Panc1 (cell line): ENCODE measurements around the gene LMTK2. TPM values are rescaled to one million over a fixed set of nuclear protein-coding genes. Genes with fewer than 3 reads are reported as not detected.

Experiments
- ATAC-seq: fragments of 200-7000 bp; cut with Tn5 transposase; 2 replicates; pipeline ENCODE4 v1.9.1; 2020; ENCODE audit warnings: mild to moderate bottlenecking, moderate library complexity
- BruUV-seq: library from RNA; stranded (reverse); fragments of 400-500 nt; replicated peaks from 2 replicates; lab custom pipeline; 2021; lab: Mats Ljungman, UMichigan
- CTCF ChIA-PET: fragments of 300-600 bp; sonication (Branson Sonifier 250); formaldehyde crosslinking; loops from one replicate; lab custom pipeline; 2022; ENCODE audit warnings: antibody characterized with exemption; lab: Charles Lee
- POLR2A ChIA-PET: fragments of 300-600 bp; sonication (Branson Sonifier 250); formaldehyde crosslinking; loops from one replicate; lab custom pipeline; 2022; ENCODE audit warnings: antibody characterized with exemption; lab: Charles Lee
- DNase-seq: peaks from one replicate; pipeline ENCODE4 v3.0.0-alpha.2; 2010; ENCODE audit warnings: low read depth, low spot score
- H3K27ac ChIP-seq: 2 replicates; pipeline ENCODE4 v1.5.1; 2011; ENCODE audit warnings: mild to moderate bottlenecking, low read length, inconsistent platforms
- H3K27me3 ChIP-seq: fragments of 200-500 bp; sonication (Bioruptor generic); 2 replicates; pipeline ENCODE4 v1.6.0; 2014; ENCODE audit warnings: low read length, inconsistent platforms; ENCODE audit not compliant: control insufficient read depth, insufficient read depth
- H3K36me3 ChIP-seq: fragments of 200-500 bp; sonication (Bioruptor generic); 2 replicates; pipeline ENCODE4 v1.5.1; 2014; ENCODE audit warnings: inconsistent platforms, mild to moderate bottlenecking, low read length, moderate library complexity; ENCODE audit not compliant: control insufficient read depth, insufficient read depth
- H3K4me1 ChIP-seq: 2 replicates; pipeline ENCODE4 v1.5.1; 2011; ENCODE audit warnings: inconsistent platforms, mild to moderate bottlenecking, low read length, moderate library complexity; ENCODE audit not compliant: control insufficient read depth, insufficient read depth
- H3K4me3 ChIP-seq, 2 experiments: 2 replicates each; pipeline ENCODE4 v1.5.1; 2011 to 2012; ENCODE audit warnings: low read depth in 2 of 2, low read length in 2 of 2, mild to moderate bottlenecking in 2 of 2, inconsistent platforms in 1 of 2, moderate library complexity in 1 of 2
- H3K9me3 ChIP-seq: fragments of 200-500 bp; sonication (Bioruptor generic); 2 replicates; pipeline ENCODE4 v1.5.1; 2014; ENCODE audit warnings: low read depth, mild to moderate bottlenecking, inconsistent platforms, low read length, moderate library complexity; ENCODE audit not compliant: control insufficient read depth, insufficient read depth
- POLR2AphosphoS5 ChIP-seq: IDR thresholded peaks from 2 replicates; pipeline ENCODE4 v1.6.1; 2012; ENCODE audit warnings: mild to moderate bottlenecking, low read depth, low read length, moderate library complexity
- SIN3A ChIP-seq: IDR thresholded peaks from 2 replicates; pipeline ENCODE4 v1.6.1; 2012; ENCODE audit warnings: low read depth, mild to moderate bottlenecking, low read length, moderate library complexity, borderline replicate concordance; ENCODE audit not compliant: insufficient read depth
- TCF7L2 ChIP-seq: IDR thresholded peaks from 2 replicates; pipeline ENCODE4 v1.6.1; 2011; ENCODE audit warnings: mild to moderate bottlenecking, low read depth, low read length, inconsistent platforms
- in situ Hi-C: cut with HindIII; loops from 2 replicates; pipeline ENCODE4 v1.10.0; 2016; ENCODE audit warnings: low sequenced_read_pairs, low pct_unique_long_range_greater_than_20kb
- intact Hi-C: fragments of 100-400 bp; cut with micrococcal nuclease; formaldehyde crosslinking; loops from one replicate; pipeline ENCODE4 v1.10.0; 2022; ENCODE audit not compliant: unreplicated experiment
- total RNA-seq: library from RNA; stranded (reverse); gene quantifications from one replicate; pipeline ENCODE4 v1.2.1, GENCODE V29; 2021; ENCODE audit not compliant: unreplicated experiment
- TF ChIP-seq, protein P1 (sequence below), 2 experiments: IDR thresholded peaks; 2 replicates each; pipeline ENCODE4 v1.6.1; 2011 to 2012; ENCODE audit warnings: low read depth in 2 of 2, control low read depth in 1 of 2, low read length in 1 of 2, mild to moderate bottlenecking in 1 of 2, moderate library complexity in 1 of 2; ENCODE audit not compliant: insufficient read depth in 1 of 2
- TF ChIP-seq, protein P2 (sequence below): fragments of 450-650 bp; IDR thresholded peaks from 2 replicates; pipeline ENCODE4 v1.5.1; 2017; ENCODE audit warnings: mild to moderate bottlenecking

LMTK2 gene
- total RNA-seq, 1 experiment from 2014 or later = 25.4 TPM

DNA sequence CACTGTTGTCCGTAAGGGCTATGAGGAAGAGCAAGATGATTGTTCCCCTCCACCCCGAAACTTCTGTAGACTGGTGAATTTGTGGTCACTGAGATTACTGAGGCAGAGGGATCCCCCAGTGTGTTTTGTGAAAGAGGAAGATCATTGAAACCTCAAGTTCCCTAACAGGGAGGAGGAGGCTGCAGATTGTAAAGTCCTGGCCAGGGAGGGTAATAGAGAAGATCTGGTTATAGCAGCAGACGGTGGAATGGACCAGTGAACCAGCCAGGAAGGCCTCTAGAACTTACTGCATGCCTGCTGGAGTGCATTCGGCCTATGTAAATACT is 31.1 kb downstream of the LMTK2 start:
- H3K9me3 ChIP-seq = no peaks in the 10 kb centered on the region
- no peaks in the 10 kb centered on the region for H3K27me3 ChIP-seq
- ATAC-seq (no peak), DNase-seq (no peak)
- no TSS peak for BruUV-seq
- ChIA-PET CTCF (no interaction called here), POLR2A (no interaction called here)
- no peaks in the 10 kb centered on the region for H3K36me3 ChIP-seq
- intact Hi-C loops (no loop called here), in situ Hi-C loops (no loop called here)
- H3K4me1 ChIP-seq = peaks cover 29% of the 10 kb centered on the region
- H3K27ac ChIP-seq = no peak overlapping the region
- TF ChIP-seq, protein P1, sequence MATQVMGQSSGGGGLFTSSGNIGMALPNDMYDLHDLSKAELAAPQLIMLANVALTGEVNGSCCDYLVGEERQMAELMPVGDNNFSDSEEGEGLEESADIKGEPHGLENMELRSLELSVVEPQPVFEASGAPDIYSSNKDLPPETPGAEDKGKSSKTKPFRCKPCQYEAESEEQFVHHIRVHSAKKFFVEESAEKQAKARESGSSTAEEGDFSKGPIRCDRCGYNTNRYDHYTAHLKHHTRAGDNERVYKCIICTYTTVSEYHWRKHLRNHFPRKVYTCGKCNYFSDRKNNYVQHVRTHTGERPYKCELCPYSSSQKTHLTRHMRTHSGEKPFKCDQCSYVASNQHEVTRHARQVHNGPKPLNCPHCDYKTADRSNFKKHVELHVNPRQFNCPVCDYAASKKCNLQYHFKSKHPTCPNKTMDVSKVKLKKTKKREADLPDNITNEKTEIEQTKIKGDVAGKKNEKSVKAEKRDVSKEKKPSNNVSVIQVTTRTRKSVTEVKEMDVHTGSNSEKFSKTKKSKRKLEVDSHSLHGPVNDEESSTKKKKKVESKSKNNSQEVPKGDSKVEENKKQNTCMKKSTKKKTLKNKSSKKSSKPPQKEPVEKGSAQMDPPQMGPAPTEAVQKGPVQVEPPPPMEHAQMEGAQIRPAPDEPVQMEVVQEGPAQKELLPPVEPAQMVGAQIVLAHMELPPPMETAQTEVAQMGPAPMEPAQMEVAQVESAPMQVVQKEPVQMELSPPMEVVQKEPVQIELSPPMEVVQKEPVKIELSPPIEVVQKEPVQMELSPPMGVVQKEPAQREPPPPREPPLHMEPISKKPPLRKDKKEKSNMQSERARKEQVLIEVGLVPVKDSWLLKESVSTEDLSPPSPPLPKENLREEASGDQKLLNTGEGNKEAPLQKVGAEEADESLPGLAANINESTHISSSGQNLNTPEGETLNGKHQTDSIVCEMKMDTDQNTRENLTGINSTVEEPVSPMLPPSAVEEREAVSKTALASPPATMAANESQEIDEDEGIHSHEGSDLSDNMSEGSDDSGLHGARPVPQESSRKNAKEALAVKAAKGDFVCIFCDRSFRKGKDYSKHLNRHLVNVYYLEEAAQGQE (IDR thresholded peaks at IDR 0.05; ENCODE audit: insufficient read depth in 1 of 2, low read depth in 2 of 2, low read length in 1 of 2) = no peak
- TF ChIP-seq TCF7L2 = no peak
- no peak for TF ChIP-seq POLR2AphosphoS5
- TF ChIP-seq SIN3A = no peak
- TF ChIP-seq, protein P2, sequence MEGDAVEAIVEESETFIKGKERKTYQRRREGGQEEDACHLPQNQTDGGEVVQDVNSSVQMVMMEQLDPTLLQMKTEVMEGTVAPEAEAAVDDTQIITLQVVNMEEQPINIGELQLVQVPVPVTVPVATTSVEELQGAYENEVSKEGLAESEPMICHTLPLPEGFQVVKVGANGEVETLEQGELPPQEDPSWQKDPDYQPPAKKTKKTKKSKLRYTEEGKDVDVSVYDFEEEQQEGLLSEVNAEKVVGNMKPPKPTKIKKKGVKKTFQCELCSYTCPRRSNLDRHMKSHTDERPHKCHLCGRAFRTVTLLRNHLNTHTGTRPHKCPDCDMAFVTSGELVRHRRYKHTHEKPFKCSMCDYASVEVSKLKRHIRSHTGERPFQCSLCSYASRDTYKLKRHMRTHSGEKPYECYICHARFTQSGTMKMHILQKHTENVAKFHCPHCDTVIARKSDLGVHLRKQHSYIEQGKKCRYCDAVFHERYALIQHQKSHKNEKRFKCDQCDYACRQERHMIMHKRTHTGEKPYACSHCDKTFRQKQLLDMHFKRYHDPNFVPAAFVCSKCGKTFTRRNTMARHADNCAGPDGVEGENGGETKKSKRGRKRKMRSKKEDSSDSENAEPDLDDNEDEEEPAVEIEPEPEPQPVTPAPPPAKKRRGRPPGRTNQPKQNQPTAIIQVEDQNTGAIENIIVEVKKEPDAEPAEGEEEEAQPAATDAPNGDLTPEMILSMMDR = no peak
- no peak overlapping the region for H3K4me3 ChIP-seq

DNA sequence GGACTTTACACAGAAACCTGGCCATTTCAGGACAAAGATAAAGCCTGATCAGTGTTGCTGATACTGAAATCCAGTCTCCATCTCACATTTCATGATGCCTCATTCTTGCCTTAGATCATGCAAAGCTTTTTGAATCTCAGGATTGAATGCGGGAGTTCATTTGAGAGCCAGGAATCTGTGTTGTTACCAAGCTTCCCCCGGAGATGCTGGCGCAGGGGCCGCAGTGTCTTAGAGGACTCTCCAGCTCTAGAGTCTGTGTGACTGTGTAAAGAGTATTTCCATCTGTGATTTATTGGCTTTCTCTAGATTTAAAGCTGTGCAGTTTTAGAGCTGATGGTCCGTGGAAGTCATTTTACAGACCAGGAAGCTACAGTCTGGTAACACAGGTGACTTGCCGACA is 32.0 kb downstream of the LMTK2 start:
- ChIA-PET POLR2A (no interaction called here), CTCF (no interaction called here)
- Histone ChIP-seq H3K36me3 (no peaks in the 10 kb centered on the region; the same call in 1 of the 2 replicates), H3K4me3 (no peak overlapping the region), H3K27me3 (no peaks in the 10 kb centered on the region), H3K9me3 (no peaks in the 10 kb centered on the region), H3K27ac (no peak overlapping the region), H3K4me1 (peaks cover 21% of the 10 kb centered on the region)
- ATAC-seq (no peak), DNase-seq (no peak)
- in situ Hi-C loops = no loop called here
- intact Hi-C loops = no loop called here
- TF ChIP-seq, protein P2 = no peak
- TF ChIP-seq POLR2AphosphoS5 (no peak), TCF7L2 (no peak), SIN3A (no peak)
- TF ChIP-seq, protein P1 (IDR thresholded peaks at IDR 0.05; ENCODE audit: insufficient read depth in 1 of 2, low read depth in 2 of 2, low read length in 1 of 2) = no peak
- BruUV-seq = no TSS peak
